ENCODE measurements around the gene DRAM1. TPM values are rescaled to one million over a fixed set of nuclear protein-coding genes. Genes with fewer than 3 reads are reported as not detected.

The DRAM1 gene
- polyA plus RNA-seq, 10 donors, result 2.7 to 4.6 (median 4.3) TPM

- no peak for DNase-seq
These were observed 63.1 kb downstream of the DRAM1 start for GRCh38 chr12:101940400-101940950.

DNA sequence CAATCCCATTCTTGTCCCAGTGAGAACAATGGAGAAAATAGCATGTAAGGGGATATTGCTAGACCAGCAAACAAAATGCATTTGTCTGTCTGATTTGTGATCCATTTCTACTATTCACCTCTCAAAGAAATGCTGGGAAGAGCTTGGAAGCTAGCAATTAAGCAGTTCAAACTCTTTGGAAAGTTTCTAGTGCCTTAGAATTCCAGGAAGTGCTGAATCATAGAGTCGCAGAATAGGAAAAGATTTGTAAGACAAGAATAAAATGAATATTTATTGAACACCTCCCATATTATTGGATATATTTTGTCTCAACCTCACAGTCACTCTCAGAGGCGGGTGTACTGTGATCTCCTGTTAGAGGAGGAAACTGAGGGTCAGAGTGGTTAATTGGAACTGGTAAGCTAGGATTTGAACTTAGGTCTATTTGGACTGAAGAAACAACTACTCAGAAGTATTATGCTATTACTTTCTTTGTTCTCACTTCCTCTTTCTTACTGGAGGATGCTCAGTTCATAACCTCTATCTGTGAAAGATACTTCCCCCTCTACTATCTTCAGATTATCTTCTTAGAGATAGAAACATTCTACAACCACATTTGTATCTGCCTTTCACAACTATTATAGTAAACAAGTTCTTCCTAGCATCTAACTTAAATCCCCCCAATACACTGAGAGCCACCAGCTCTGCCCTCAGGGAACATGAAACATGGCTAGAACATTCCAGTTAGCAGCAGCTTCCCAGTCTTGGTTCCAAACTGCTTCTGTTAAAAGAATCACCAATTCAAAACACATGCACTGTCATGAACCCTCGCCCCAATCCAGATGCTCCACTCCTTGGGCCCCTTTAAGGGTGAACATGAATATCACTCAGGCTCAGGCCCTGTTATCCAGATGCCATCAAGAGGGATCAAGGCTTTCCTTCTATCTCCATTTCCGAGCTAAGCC, 64.2 kb downstream of the DRAM1 start:
- DNase-seq, result peak in 1 of 3 donors; percentile 35

GRCh38 chr12:101942250-101942605, 64.8 kb downstream of the DRAM1 start:
- no peak for DNase-seq

DNA sequence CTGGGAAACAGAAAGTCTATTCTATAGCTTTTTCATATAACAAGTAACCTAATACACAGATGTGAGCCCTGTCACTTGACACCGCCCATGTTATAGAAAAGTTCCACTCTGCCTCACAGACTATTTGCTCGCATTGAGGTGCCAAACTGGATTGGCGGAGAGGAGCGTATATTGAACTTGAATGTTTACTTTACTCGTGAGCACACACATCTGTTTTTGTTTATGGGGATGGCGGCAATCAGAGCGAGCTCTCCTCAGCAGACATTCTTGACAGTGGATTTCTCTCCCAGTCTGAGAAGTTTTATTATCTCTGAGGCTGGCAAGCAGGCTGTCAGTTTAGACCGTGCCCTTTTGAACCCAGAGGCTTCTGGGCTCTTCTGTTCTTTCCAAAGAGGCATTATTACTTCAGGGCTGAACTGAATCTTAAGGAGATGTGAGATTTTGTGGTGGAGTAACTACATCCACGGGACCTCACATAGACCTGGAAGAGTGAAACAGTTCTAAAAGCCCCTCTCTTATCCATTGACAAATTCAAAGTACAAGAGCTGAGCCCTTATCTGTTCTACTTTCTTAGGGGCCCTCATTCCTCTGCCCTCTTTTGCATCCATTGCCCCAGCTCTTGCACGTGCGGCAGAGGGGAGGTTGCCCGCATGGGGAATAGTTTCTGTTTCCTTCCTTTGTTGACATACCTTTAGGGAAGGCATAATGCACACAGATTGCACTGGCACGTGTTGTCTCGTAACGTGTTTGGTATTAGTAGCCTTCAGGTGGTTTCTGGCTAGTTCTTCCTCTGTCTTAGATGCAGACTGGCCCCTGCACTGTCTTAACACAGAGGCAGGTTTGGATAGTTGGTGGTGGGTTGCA, 68.2 kb downstream of the DRAM1 start:
- peak; percentile 58 to 87 (median 59) for DNase-seq

DNA sequence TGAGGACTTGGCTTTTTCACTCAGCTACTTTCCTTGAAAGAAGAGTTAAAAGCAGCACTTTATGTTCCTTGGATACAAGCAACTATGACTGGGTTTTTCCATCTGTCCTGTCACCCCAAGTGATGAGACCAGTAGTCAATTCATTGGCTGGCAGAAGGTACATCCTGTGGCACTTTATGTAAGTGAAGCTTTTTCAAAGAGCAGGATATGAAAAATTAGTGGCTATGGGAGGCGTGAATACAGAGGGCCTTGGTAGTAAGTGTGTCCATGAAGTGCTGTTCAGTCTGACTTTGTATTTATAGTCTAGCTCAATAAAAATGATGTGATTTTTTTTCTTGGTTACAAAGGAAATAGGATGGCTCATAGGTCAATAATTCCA, 68.8 kb downstream of the DRAM1 start:
- DNase-seq, result peak in 1 of 3 donors; percentile 39

DNA sequence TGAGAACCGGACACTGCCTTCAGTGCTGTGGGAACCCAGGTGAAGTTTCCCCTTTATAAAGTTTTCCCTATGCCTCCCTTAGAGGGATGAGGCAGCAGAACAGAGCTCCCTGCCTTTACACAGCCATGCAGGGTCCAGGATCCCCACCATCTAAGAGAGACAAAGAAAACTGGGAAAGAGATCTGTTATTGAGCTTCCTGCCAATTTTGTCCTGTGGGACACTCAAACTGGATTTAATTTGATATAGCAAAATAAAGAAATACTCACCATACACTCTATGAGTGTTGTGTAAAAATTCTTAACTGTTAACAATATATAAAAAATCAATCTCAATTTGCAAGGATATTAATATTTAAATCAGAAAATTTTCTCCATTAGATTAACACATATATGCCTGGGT, 69.9 kb downstream of the DRAM1 start:
- peak in 2 of 3 donors; percentile 37 to 51 for DNase-seq

GRCh38 chr12:101948365-101948764, 71.0 kb downstream of the DRAM1 start:
- DNase-seq, result no peak

DNA sequence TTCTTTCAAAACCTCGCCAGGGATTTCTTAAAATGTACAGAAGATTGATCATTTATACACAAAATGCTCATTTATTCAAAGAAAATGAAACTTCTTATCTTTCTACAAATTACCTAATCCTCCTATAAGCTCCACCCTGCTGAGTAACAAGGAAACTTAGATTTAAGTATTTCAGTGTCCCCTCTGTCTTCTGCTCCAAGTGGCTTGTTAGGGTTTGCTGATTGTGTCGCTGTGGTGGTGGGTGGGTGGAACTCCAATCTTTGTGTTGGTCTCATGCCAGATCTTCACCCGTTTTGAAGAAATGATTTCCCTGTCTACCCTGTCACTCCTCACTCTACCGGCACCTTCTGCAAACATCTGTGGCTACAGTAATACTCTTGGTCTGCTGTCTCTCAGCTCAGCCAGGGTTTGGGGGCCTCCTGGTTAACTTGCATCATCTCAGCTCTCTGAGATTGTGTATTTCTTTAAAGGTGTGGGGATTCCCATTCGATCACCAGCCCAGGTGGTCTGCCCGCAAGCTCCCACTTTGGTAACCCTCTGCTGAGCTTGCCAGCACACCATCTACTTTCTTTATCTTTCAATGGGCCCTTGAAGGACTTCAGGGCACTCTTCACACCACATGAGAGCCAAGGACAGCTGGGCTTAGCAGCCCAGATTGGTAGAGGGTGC, 73.8 kb downstream of the DRAM1 start:
- no peak for DNase-seq

GRCh38 chr12:101954113-101954512, 76.7 kb downstream of the DRAM1 start:
- no peak for DNase-seq

- no peak for DNase-seq
These were observed 77.3 kb downstream of the DRAM1 start for GRCh38 chr12:101954676-101955075.

GRCh38 chr12:101957252-101957959, 80.0 kb downstream of the DRAM1 start:
- no peak for DNase-seq

DNA sequence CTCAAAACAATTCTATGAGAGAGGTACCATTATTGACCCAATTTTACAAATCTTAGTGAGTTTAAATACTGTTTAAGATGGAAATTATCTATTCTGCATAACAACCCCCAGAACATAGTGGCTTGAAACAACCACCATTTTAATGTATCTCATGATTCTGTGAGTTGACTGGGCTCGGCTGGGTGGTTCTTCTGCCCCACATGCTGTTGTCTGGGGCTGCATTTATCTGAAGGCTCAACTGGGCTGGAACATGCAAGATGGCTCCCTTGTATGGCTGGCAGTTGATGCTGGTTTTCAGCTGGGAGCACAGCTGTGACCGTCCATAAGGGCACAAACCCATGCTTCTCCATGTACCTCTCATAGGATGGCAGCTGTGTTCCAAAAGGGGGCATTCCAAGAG, 82.2 kb downstream of the DRAM1 start:
- no peak for DNase-seq

DNA sequence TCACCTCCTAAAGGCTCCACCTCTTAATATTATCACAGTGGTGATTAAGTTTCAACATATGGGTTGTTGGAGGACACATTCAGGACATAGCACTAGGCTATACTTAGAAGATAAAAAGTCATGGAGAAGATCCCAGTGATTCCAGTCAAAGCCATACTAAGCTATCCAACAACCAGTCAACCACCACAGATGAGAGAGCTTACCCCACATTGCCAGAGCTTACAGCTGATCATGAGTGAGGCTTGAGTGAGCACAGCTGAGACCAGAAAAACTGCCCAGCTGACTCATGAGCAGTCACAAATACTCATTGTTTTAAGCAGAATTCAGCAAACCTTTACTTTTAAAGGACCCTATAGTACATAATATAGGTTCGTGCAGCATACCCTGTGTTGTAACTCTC, 85.1 kb downstream of the DRAM1 start:
- DNase-seq, result no peak

DNA sequence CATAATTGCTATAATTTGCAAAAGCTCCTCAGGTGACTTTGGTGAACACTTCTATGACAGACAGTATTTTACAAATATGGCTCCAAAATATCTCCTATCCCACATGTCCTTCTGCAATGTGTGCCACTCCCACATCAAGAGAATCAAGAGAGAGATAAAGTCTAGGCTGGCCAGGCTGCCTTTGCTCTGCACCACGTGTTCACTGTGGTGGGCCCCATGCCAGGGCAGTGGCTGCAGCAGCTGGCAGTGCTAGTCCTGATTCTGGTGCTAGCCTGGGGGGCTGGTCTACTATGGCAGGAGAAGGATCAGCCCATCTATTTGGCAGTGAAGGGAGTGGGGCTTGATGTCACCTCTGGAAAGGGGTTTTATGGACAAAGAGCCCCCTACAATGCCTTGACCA, 86.3 kb downstream of the DRAM1 start:
- DNase-seq, result no peak

GRCh38 chr12:101966496-101966895, 89.1 kb downstream of the DRAM1 start:
- no peak for DNase-seq

DNA sequence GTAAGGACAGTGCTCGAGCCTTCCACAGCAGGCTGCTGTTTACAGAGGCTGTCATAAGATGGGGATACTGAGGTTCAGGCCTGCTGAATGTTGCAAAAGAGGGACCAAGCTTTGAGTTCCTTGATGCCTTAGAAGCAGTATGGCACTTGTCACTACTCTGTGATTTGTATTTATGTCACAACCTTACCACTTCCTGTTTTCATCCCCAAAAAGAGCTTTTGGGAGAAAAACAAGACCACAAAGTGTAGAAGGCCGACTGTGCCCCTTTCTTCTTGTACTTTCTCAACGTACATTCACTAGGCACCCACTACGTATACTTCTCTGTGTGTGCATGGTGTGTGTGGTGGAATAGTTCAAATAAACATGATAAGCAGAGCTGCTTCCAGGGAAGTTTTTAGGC, 90.1 kb downstream of the DRAM1 start:
- no peak for DNase-seq

DNA sequence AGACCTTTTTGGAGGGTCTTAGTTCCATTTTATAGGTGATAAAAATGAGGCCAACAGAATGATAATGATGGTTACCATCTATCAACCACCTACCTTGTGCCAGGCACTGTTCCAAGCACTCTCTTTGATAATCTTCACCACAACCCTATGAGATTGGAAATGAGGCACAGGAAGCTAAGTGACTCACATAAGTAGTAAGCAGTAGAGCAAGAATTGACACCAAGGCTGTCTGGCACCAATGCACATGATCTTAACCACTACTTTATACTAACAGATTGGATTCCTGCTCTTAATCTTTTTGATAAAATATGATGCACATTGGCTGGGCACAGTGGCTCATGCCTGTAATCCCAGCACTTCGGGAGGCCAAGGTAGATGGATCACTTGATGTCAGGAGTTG, 91.4 kb downstream of the DRAM1 start:
- no peak for DNase-seq

All from muscle of back (tissue), 11 donors.